Osteocyte (in vitro differentiated cells): ENCODE measurements around the gene FEZF2. TPM values are rescaled to one million over a fixed set of nuclear protein-coding genes. Genes with fewer than 3 reads are reported as not detected.

Experiments
- DNase-seq: peaks from one replicate; pipeline ENCODE4 v3.0.0; 2021; ENCODE audit warnings: mixed read lengths; ENCODE audit not compliant: unreplicated experiment; ENCODE audit errors: extremely low spot score
- H3K27ac Mint-ChIP-seq: one replicate; pipeline ENCODE4 v1.8.0; 2021; ENCODE audit warnings: mild to moderate bottlenecking, mixed read lengths; ENCODE audit not compliant: unreplicated experiment
- H3K27me3 Mint-ChIP-seq: one replicate; pipeline ENCODE4 v1.8.0; 2021; ENCODE audit warnings: mixed read lengths; ENCODE audit not compliant: unreplicated experiment
- H3K36me3 Mint-ChIP-seq: one replicate; pipeline ENCODE4 v1.8.0; 2021; ENCODE audit warnings: mixed read lengths; ENCODE audit not compliant: unreplicated experiment
- H3K4me1 Mint-ChIP-seq: one replicate; pipeline ENCODE4 v1.8.0; 2021; ENCODE audit warnings: mixed read lengths; ENCODE audit not compliant: unreplicated experiment
- H3K4me3 Mint-ChIP-seq: one replicate; pipeline ENCODE4 v1.8.0; 2021; ENCODE audit warnings: mild to moderate bottlenecking, moderate library complexity, mixed read lengths; ENCODE audit not compliant: unreplicated experiment
- H3K9me3 Mint-ChIP-seq: one replicate; pipeline ENCODE4 v1.8.0; 2021; ENCODE audit warnings: mixed read lengths; ENCODE audit not compliant: unreplicated experiment
- total RNA-seq: library from RNA; stranded (reverse); gene quantifications from 2 replicates; pipeline ENCODE4 v1.2.1, GENCODE V29; 2021
- TF ChIP-seq, protein P1 (sequence below): fragments of 200-600 bp; sonication (generic); IDR thresholded peaks from 2 replicates; pipeline ENCODE4 v1.5.0; 2021; ENCODE audit warnings: antibody characterized with exemption, mild to moderate bottlenecking, moderate library complexity

The FEZF2 gene
- total RNA-seq, 1 donor from 2014 or later, result not detected

DNA sequence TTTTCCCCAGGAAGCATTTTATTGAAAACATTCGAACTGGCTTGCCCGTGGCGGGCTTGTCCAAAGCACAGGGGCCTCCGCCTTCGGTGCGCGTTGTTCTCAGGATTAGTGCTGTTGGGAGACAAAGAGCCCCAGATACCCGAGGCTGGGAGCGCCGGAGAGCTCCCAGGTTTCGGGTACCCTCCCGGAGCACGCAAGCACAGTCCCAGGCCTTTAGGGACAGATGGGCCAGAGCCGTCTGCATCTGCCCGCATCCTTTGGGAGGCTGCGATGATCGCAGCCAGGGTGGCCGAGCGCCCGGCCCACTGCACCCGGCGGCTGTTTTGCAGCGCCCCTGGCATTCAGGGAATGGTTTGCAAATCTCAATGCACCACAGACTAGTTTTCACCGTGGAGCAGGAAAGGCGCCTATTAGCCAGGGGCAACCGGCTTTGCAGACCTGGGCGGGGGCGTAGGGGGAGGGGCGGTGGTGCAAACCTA lies 5.0 kb upstream of the FEZF2 start:
- no peaks in the 10 kb centered on the region for H3K36me3 Mint-ChIP-seq
- H3K27me3 Mint-ChIP-seq, result peaks cover 90% of the 10 kb centered on the region
- TF ChIP-seq, protein P1, sequence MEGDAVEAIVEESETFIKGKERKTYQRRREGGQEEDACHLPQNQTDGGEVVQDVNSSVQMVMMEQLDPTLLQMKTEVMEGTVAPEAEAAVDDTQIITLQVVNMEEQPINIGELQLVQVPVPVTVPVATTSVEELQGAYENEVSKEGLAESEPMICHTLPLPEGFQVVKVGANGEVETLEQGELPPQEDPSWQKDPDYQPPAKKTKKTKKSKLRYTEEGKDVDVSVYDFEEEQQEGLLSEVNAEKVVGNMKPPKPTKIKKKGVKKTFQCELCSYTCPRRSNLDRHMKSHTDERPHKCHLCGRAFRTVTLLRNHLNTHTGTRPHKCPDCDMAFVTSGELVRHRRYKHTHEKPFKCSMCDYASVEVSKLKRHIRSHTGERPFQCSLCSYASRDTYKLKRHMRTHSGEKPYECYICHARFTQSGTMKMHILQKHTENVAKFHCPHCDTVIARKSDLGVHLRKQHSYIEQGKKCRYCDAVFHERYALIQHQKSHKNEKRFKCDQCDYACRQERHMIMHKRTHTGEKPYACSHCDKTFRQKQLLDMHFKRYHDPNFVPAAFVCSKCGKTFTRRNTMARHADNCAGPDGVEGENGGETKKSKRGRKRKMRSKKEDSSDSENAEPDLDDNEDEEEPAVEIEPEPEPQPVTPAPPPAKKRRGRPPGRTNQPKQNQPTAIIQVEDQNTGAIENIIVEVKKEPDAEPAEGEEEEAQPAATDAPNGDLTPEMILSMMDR, result no peak
- H3K4me3 Mint-ChIP-seq, result no peak overlapping the region
- no peak for DNase-seq
- H3K4me1 Mint-ChIP-seq, result peaks cover 20% of the 10 kb centered on the region
- no peak overlapping the region for H3K27ac Mint-ChIP-seq
- H3K9me3 Mint-ChIP-seq, result no peaks in the 10 kb centered on the region

- TF ChIP-seq, protein P1, result no peak
- Mint-ChIP-seq H3K27me3 (peaks cover 89% of the 10 kb centered on the region), H3K9me3 (no peaks in the 10 kb centered on the region), H3K4me3 (no peak overlapping the region), H3K4me1 (peaks cover 28% of the 10 kb centered on the region), H3K27ac (no peak overlapping the region), H3K36me3 (no peaks in the 10 kb centered on the region)
- DNase-seq, result no peak
These were observed 3.8 kb upstream of the FEZF2 start for GRCh38 chr3:62376906-62377877.

DNA sequence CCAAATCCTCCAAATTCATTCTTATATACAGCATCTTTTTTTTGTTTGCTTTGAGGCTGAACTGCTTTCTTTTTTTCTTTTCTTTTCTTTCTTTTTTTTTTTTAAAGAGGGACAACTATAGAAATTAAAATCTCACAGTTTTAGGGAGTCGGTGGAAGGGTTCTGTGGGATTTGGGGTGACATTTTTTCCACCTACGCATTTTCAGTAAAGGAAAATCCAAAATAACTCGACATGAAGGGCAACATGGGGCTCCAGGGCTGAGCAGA lies 3.0 kb upstream of the FEZF2 start:
- no peaks in the 10 kb centered on the region for H3K36me3 Mint-ChIP-seq
- no peak for DNase-seq
- peaks cover 30% of the 10 kb centered on the region for H3K4me1 Mint-ChIP-seq
- TF ChIP-seq, protein P1, result no peak
- H3K27me3 Mint-ChIP-seq, result peaks cover 87% of the 10 kb centered on the region
- H3K9me3 Mint-ChIP-seq, result no peaks in the 10 kb centered on the region
- no peak overlapping the region for H3K27ac Mint-ChIP-seq
- H3K4me3 Mint-ChIP-seq, result no peak overlapping the region

GRCh38 chr3:62375655-62376453 lies 2.5 kb upstream of the FEZF2 start:
- Mint-ChIP-seq H3K4me1 (peaks cover 33% of the 10 kb centered on the region), H3K36me3 (no peaks in the 10 kb centered on the region), H3K9me3 (no peaks in the 10 kb centered on the region), H3K27me3 (peaks cover 87% of the 10 kb centered on the region), H3K4me3 (no peak overlapping the region), H3K27ac (no peak overlapping the region)
- TF ChIP-seq, protein P1, result no peak
- DNase-seq, result no peak
